RPMI7951 (cell line): ENCODE measurements around the gene FAM81B. TPM values are rescaled to one million over a fixed set of nuclear protein-coding genes. Genes with fewer than 3 reads are reported as not detected.

ENCODE experiments used
- DNase-seq: peaks from one replicate; pipeline ENCODE4 v3.0.0-alpha.2; 2012; ENCODE audit warnings: low read depth
- total RNA-seq: library from RNA; depleted of rRNA; stranded (reverse); fragments of >200 nt; shearing (Covaris generic); gene quantifications from 2 replicates; pipeline ENCODE4 v1.2.3, GENCODE V29; 2014; rRNA removed

Gene FAM81B
- total RNA-seq, 1 experiment from 2014 or later: not detected

DNA sequence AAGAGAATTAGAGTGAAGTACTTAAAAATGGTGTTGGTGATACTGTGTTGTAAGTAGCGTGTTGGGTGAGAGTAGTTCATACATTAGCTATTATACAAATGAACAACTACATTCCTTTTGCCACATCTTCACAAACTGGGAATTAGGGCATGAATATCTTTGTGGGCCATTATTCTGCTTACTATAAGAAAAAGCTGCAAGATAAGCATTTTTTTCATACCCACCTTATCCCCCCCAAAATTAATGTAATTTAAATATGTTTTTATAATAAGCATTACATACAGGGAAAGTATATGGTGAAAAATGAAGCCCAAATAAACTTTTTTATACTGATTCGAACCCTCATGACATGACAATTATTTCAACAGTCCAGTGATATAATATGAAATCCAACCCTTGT lies 69.5 kb downstream of the FAM81B start:
- no peak for DNase-seq

GRCh38 chr5:95471487-95471886 lies 80.3 kb downstream of the FAM81B start:
- no peak for DNase-seq

DNA sequence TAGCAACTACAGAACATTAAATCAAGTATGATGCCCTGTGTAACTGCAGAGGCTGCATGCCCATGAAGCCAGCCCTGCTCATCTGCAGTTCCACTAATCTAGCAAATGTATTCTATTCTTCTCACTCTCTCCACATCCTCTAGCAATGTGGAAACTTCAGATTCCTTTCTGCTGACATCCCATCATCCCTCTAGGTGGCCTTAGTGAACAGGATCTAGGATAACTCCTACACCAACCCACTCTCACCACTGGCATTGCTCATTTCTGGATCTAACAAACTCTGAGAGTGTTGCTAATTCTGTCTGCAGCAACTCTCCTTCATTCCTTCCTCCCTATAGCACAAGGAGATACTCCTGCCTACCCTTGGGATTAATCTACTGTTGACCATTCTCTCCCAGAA lies 80.8 kb downstream of the FAM81B start:
- peak; percentile 8 for DNase-seq

DNA sequence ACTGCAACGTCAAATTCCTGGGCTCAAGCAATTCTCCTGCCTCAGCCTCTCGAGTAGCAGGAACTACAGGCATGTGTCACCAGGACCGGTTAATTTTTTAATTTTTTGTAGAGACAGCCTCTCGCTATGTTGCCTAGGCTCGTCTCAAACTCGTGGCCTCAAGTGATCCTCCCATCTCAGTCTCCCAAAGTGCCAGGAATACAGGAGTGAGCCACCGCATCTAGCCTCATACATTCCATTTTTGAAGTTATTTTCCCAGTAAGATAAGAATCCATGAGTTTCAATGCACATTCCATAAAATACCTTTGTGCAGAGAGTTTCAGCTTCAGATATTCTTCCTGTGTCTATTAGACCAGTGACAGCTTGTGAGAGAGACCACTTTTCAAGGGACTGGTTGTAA lies 93.3 kb downstream of the FAM81B start:
- no peak for DNase-seq

DNA sequence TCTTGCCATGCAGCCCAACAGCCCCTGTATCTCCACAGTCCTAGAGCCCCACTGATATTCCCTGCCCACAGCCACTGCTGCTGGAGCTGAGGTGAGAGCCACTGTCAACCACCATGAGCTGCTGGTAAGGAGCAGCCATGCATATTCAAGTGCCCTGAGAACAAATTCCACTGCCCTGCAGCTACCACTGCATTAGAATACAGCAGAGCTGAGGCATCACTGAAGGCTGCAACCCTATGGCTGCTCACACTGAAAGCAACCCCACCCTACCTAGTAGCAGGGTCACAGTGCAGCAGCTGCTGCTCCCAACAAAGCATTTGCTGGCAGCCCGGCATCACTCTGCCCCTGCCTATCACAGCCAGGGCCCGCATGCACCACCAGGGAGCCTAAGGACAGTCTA lies 95.0 kb downstream of the FAM81B start:
- no peak for DNase-seq

DNA sequence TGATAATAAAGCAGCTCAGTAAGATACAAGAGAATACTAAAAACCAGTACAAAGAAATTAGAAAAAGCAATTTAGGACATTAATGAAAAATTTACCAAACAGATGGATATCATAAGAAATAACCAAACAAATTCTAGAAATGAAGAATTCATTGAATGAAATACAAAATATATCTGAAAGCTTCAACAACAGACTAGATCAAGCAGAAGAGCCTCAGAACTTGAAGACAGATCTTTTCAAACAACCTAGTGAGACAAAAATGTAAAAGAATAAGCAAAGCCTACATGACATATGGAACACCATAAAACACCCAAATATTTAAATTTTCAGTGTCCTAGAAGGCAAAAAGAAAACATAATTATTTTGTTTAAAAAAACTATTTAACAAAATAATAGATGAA lies 96.7 kb downstream of the FAM81B start:
- DNase-seq: no peak

Other genes starting within 250 kb of the FAM81B start
- 3.4 and 3.8 TPM in 2 replicates for gene MCTP1, start 106.3 kb upstream of the FAM81B start, total RNA-seq
- 56.6 and 70.9 TPM in 2 replicates for gene SKIC3, start 163.6 kb downstream of the FAM81B start, total RNA-seq
- 8.3 and 11.4 TPM in 2 replicates for gene ARSK, start 163.7 kb downstream of the FAM81B start, total RNA-seq
- gene GPR150, start 228.7 kb downstream of the FAM81B start, total RNA-seq: 0.10 TPM in 1 of 2 replicates, not detected in the other